Mononuclear cell (primary cell): ENCODE measurements around the gene GTPBP6. TPM values are rescaled to one million over a fixed set of nuclear protein-coding genes. Genes with fewer than 3 reads are reported as not detected.
"Not testable (repeated sequence)": the region's sequence is repeated elsewhere in the genome, so short reads cannot be mapped to it uniquely, and the experiment has no call there.

ENCODE experiments used
- H3K27me3 ChIP-seq: 2 replicates; pipeline ENCODE4 v1.6.0; 2011; ENCODE audit warnings: low read length, control low read depth; ENCODE audit not compliant: insufficient read depth
- H3K4me1 ChIP-seq: 2 replicates; pipeline ENCODE4 v1.5.1; 2011; ENCODE audit warnings: mild to moderate bottlenecking, low read length, control low read depth; ENCODE audit not compliant: insufficient read depth
- H3K4me3 ChIP-seq: 2 replicates; pipeline ENCODE4 v1.5.1; 2011; ENCODE audit warnings: mild to moderate bottlenecking, low read length, moderate library complexity
- H3K9me3 ChIP-seq: 2 replicates; pipeline ENCODE4 v1.5.1; 2011; ENCODE audit warnings: low read depth, mild to moderate bottlenecking, control low read depth, low read length
- total RNA-seq: library from RNA; depleted of rRNA; stranded (reverse); fragments of >200 nt; gene quantifications from one replicate; pipeline ENCODE4 v1.2.3, GENCODE V29; 2012

GTPBP6 gene
- total RNA-seq, 1 donor = 27.4 TPM

DNA sequence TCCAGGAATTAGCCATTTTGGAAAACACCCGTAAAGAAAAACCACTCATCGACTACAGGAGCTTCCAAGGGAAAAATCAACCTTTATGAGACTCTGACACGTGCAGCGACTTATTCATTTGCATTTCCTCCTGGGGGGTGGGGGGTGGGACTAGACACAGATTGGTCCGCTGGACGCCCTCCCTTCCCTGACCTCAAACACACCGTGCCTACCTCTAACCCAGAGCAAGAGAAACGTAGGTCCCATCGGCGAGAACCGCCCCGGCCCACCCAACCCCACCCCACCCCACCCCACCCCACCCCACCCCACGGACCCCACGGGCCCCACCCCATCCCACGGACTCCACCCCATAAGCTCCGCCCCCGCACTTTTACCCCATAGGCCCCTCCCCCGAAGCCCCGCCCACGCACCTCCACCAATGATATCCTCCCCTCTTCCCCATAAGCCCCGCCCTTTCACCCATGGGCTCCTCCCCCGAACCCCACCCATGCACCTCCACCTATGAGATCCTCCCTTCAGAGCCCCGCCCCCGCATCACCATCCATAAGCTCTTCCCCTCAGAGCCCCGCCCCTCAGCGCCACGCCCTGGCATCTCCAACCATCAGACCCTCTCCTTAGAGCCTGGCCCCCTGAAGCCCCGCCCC, 1.1 kb downstream of the GTPBP6 start:
- peak overlapping the region; percentile 76 for H3K4me3 ChIP-seq
- no peaks in the 10 kb centered on the region for H3K9me3 ChIP-seq
- peaks cover 18% of the 10 kb centered on the region for H3K4me1 ChIP-seq
- no peaks in the 10 kb centered on the region for H3K27me3 ChIP-seq

DNA sequence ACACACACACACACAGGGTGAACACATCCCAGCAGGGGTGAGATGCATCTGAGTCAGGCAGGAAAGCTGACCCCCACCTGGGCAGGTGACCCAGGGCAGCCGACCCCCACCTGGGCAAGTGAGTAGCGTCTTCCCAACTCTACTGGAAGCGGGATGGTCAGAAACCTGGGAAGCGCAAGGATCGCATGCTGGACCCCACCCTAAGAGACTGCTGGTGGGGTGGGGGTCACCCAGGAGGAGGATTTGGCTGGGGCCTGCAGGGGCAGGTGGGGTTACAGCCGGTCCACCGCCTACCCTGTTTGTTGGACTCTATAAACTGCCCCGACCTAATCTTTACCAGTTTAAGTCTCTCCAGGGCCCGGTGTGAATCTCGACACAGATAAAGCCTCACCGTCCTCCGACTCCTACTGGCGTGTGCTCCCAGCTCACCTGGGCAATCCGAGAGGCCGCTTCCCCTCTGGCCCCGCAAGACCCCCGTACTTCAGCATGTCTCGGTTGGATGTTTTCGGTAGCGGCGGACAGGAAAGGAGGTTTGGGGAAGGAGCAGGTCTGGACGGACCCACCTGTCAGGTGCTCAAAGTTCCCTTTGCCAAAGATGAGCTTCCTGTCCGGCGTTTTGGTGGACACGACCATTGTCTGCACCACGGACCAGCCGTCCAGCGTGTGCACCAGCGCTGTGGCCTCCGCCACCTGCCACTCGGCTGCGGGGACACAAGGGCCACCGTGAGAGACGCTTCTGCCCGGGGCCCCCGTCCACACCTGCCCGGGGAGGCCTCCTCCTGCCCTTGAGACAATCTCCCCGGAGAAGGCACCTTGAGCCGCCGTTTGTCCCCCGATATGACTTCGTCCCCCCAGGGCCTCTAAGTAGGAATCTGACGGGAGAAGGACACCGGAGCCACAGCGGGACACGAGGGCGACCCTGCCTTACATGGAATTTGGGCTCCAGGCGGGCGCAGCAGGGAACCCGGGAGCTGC, 2.0 kb downstream of the GTPBP6 start:
- Histone ChIP-seq H3K4me1 (peaks cover 18% of the 10 kb centered on the region), H3K4me3 (no peak overlapping the region), H3K9me3 (no peaks in the 10 kb centered on the region), H3K27me3 (no peaks in the 10 kb centered on the region)

DNA sequence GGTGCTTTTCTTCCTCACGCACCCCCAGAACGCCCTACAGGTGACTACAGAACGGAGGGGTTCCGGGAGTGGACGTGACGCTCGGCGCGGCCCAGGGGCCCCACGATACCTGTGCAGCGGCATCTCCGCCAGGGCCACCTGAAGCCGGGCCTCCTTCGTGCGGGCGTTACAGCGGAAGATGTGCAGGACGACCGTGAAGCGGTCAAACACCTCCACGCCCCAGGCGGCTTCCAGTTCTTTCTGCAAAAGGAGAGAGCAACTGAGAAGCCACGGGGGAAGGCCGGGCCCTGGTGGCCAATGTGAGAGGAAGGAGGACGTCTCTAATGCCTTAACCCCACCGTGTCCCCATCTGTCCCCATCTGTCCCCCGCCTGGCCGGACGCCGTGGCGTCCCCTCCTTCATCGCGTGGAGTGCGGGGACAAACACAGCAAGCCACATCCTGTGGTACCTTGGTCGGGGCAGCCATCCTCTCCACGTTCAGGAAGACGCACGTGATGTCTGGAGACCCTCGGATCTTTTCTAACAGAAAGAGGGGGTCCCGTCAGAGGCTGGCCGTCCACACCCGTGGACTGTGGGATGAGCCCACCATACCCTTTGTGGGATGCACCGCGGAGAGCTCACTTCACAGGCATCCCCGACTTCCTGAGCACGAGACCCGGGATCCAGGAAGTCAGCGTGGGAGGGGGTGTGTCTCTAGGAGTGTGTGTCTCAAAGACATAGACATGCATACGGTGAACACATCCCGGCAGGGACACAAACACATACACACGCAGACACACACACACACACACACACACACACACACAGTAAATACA, 3.6 kb downstream of the GTPBP6 start:
- Histone ChIP-seq H3K4me3 (no peak overlapping the region), H3K9me3 (no peaks in the 10 kb centered on the region), H3K4me1 (peaks cover 8% of the 10 kb centered on the region), H3K27me3 (no peaks in the 10 kb centered on the region)

DNA sequence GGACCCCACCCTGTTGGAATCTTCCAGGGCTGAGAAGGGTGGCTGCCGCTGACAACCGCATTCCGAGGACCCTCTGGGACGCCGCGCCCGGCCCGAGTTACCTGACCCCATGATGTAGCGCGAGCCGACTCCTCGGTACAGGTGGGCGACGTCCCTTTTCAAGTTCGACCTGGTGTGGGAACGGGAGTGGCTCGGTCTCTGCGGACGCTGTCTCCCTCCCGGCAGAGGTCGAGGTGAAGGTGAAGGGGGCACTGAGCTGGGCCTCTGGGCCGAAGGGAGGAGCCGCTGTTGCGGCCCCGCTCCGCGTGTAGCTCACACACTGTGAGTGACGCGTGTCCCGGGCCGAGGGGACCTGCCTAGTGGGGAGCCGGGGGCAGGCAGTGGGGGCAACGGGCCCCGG, 4.5 kb downstream of the GTPBP6 start:
- Histone ChIP-seq H3K4me1 (no peaks in the 10 kb centered on the region), H3K27me3 (no peaks in the 10 kb centered on the region)

DNA sequence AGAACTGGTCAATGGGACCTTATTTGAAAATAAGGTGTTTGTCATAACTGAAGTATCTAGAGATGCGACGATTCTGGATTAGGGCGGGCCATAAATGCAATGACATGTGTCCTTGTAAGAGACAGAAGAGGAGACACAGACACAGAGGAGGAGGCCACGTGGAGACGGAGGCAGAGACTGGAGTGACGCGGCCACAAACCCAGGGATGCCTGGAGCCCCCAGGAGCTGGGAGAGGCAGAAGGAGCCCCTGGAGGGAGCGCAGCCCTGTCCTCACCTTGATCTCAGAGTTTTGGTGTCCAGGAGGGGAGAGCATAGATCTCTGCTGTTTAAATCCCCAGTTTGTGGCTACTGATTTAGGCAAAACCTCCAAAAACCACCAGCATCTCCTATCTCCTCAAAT, 5.0 kb downstream of the GTPBP6 start:
- no peaks in the 10 kb centered on the region for H3K9me3 ChIP-seq
- no peaks in the 10 kb centered on the region for H3K27me3 ChIP-seq
- no peak overlapping the region for H3K4me3 ChIP-seq
- H3K4me1 ChIP-seq = no peaks in the 10 kb centered on the region

More for the DNA sequence above, 4.5 kb downstream of the GTPBP6 start:
- no peaks in the 10 kb centered on the region for H3K9me3 ChIP-seq
- H3K4me3 ChIP-seq = no peak overlapping the region

DNA sequence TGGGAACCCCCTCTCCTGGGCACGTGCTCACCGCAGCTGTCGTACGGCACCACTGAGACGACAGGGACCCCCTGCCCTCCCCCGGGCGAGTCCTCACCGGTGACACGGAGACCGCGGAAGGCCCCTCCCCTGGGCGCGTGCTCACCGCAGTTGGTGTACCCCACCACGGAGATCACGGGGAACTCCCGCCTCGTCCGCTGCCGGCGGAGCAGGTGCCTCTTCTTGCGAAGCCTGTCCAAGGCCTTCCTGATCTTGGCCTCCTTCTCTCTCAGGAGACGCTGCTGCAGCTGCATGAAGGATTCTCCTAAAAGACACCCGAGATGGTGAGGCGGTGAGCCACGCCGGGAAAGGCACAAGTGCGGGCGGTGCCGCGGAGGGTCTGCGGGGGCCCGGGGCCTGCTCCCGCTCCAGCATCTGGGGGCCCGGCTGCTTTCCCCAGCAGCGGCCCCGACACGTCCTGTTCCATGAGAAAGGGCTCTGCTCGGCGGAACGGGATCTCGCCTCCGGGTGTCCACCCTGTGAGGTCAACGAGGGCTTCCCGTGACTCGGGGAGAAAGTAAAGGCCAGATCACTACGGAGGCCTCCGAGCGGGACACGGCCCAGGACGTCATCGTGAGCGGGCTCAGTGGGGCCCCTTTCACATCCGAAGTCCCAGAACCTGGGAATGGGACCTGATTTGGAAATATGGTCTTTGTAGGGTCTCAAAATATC, 5.8 kb downstream of the GTPBP6 start:
- Histone ChIP-seq H3K4me3 (no peak overlapping the region), H3K27me3 (no peaks in the 10 kb centered on the region), H3K9me3 (no peaks in the 10 kb centered on the region), H3K4me1 (no peaks in the 10 kb centered on the region)

DNA sequence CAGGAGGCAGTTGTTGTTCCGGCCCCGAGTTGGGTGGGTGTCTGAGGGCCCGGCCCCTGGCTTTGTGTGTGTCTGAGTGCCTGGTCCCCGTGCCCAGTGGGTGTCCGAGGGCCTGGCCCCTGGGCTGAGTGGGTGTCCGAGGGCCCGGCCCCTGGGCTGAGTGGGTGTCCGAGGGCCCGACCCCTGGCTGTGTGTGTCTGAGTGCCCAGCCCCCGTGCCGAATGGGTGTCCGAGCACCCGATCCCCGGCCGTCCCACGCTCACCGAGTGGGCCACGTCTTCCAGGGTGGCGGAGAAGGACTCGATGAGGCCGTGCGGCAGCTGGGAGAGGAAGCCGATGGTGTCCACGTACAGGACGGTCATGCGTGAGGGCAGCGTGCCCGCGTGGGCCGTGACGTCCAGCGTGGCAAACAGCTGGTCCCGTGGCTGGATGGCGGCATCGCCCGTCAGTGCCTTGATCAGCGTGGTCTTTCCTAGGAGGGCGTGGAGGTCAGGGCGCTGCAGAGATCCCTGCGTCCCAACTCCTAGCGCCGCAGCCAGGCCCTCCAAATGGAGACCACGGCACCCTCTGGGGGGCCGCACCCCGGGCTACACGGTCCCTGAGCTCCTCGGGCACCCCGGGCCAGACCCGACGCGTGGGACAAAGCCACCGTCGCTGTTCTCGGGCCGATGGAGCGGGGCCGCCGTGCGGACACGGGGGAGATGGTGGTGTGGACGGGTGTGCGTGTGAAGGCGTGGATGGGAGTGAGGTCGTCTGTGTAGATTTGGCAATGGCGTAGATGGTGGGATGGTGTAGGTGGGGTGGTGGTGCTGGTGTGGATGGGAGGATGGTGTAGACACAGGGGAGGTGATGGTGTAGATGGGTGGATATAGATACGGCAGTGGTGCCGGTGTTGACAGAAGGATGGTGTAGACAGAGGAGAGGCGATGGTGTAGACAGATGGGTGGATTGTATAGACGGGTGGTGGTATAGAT, 7.2 kb downstream of the GTPBP6 start:
- Histone ChIP-seq H3K4me3 (no peak overlapping the region), H3K9me3 (no peaks in the 10 kb centered on the region), H3K27me3 (no peaks in the 10 kb centered on the region), H3K4me1 (no peaks in the 10 kb centered on the region)

DNA sequence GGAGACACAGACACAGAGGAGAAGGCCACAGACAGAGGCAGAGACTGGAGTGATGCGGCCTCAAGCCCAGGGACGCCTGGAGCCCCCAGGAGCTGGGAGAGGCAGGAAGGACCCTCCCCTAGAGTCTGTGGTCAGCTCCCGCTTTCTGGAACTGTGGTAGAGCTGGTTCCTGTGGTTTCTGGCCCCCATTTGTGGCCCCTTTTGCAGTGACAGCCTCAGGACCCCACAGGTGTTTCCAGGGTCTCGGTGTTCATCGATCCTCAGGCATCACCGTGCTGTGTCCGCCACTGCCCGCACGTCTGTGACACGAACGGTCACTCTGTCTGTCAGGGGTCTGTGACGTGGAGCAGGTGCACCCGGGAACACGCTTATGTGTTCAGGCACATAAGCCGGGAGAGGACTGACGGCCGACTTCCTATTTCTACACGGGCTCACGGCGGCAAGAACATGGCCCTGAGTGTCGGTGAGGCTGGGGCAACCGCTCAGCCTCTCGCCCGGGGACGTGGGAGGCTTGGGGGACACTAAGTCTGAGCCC, 7.9 kb downstream of the GTPBP6 start:
- Histone ChIP-seq H3K9me3 (no peaks in the 10 kb centered on the region), H3K4me3 (no peak overlapping the region), H3K4me1 (no peaks in the 10 kb centered on the region), H3K27me3 (no peaks in the 10 kb centered on the region)

DNA sequence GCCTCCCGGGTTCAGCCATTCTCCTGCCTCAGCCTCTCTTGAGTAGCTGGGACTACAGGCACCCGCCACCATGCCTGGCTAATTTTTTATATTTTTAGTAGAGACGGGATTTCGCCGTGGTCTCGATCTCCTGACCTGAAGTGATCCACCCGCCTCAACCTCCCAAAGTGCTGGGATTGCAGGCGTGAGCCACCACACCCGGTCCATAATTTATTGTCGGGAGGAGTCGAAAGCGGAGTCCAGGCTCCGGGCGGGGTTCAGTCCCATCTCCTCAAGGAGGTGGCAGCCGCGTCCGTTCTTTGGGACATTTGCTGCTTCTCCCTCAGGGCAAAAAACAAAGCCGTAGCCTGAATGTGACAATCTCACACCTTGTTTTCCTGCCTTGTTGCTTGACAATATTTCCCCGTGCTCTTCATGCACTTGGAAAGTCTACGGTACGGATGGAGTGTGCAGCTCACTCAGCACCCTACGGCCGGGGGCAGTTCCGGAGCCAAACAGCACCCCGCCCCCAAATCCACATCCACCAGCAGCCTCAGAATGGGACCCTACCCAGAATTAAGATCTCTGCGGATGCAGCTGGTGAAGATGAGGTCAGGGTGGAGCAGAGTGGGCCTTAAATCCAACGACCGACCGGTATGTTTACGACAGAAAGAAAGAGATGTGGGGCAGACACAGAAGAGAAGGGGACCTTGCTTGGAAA, 9.6 kb downstream of the GTPBP6 start:
- Histone ChIP-seq H3K4me3 (no peak overlapping the region), H3K27me3 (no peaks in the 10 kb centered on the region), H3K4me1 (no peaks in the 10 kb centered on the region), H3K9me3 (no peaks in the 10 kb centered on the region)

DNA sequence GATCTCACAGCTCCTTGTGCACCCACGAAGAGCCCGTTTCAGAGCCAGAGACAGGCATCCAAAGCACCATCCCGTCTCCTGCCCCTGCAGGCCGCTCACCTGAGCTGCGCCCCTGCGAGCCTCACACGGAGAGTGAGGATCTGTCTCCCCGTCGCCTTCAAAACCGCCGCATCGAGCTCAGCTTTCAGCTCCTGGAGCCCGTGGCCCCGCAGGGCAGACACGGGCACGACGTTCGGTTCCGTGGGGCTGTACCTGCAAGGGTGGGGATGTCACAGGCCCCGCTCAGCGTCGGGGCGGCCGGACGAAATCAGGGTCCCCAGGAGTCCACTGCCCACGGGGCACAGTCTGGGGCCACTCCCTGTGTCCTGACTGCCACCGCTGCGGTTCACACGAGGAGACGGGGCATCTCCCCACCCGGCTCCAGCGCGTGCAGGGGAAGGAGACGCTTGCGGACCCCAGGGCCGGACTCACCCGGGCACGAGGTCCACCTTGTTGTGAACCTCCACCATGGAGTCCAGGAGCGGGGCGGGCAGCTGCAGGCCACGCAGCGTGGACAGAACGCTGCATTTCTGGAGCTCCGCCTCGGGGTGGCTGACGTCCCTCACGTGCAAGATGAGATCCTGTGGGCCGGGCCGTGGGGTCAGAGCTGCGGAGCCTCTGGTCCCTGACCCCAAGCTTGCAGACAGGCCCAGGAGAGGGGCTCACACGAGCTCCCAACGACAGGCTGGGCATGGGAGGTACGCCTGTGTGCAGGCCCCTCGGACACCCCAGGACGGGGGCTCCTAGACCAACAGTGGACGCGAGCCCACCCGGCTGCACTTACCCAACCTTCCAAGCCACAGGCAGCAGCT, 11.1 kb downstream of the GTPBP6 start:
- Histone ChIP-seq H3K9me3 (no peaks in the 10 kb centered on the region), H3K4me1 (no peaks in the 10 kb centered on the region), H3K27me3 (no peaks in the 10 kb centered on the region)

DNA sequence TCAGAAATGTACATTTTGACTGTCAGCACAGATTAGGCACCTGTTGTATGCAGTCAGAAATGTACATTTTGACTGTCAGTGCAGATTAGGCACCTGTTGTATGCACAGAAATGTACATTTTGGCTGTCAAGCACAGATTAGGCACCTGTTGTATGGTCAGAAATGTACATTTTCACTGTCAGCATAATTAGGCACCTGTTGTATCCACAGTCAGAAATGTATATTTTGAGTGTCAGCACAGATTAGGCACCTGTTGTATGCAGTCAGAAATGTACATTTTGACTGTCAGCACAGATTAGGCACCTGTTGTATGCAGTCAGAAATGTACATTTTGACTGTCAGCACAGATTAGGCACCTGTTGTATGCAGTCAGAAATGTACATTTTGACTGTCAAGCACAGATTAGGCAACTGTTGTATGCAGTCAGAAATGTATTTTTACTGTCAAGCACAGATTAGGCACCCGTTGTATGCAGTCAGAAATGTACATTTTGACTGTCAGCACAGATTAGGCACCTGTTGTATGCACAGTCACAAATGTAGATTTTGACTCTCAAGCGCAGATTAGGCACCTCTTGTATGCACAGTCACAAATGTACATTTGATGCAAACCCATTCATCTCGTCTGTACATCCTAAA, 11.9 kb downstream of the GTPBP6 start:
- not testable (repeated sequence) for H3K9me3 ChIP-seq, H3K4me3 ChIP-seq, H3K27me3 ChIP-seq, H3K4me1 ChIP-seq

More for the DNA sequence above, 11.1 kb downstream of the GTPBP6 start:
- H3K4me3 ChIP-seq = no peak overlapping the region
